Measurements from ENCODE around the gene FBXW5.
A peak's percentile ranks its signal among the peaks of the same experiment; 100 is the strongest.

Gene FBXW5

DNA sequence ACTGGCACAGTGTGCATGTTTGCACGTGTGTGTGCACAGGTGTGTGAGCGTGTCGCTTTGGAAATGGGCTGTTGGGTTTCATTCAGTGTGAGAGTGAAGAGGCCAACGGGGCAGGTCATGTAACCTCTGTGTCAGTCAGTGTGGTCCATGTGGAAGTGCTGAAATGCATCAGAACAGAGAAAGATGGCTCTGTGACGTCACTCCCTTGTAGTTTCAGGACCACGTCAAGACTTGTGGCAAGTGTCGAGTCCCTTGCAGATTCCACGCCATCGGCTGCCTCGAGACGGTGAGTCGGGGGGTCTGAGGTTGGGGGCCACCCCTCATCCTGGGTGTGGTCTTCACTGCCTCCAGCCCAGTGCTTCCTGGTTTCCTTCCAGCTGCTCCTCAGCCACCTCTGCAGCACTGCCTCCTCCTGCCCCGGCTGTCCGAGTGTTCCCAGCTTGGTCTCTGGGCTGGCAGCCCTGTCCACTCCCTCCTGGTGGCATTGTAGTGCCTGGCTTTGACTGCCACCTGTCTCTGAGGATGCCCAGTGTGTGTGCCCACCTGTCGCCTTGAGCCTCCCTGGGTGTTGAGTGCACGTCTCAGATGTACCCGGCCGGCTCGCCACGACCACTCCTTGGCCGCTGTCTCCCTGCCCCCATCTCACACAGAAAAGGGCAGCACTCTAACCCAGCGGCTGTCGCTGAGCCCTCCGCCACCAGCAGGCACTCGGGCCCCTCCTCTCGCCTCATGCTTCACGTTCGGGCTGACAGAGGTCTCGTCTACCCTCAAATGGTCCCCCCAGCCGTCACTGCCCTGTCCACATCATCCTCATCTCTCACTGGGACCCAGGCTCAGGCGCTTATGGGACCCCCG lies 28.0 kb downstream of the FBXW5 start:
- no peak overlapping the region for H3K4me3 Mint-ChIP-seq
- peak overlapping the region; percentile 65 for H3K27ac Mint-ChIP-seq
- H3K27me3 Mint-ChIP-seq: no peaks in the 10 kb centered on the region
- no peaks in the 10 kb centered on the region for H3K9me3 Mint-ChIP-seq
- peaks cover 45 to 53% of the 10 kb centered on the region in 2 donors for H3K36me3 Mint-ChIP-seq
- no peak for ATAC-seq (replicated peaks)
- peaks cover 0 to 4% of the 10 kb centered on the region in 2 donors for H3K4me1 Mint-ChIP-seq
- DNase-seq: no peak

GRCh38 chr9:136915632-136916329 lies 28.8 kb downstream of the FBXW5 start:
- Mint-ChIP-seq H3K9me3 (no peaks in the 10 kb centered on the region), H3K36me3 (peaks cover 46 to 54% of the 10 kb centered on the region in 2 donors), H3K4me3 (no peak overlapping the region), H3K4me1 (peaks cover 1 to 5% of the 10 kb centered on the region in 2 donors), H3K27ac (peak overlapping the region; percentile 65), H3K27me3 (no peaks in the 10 kb centered on the region)
- no peak for DNase-seq
- no peak for ATAC-seq (replicated peaks)

GRCh38 chr9:136913701-136914438 lies 30.7 kb downstream of the FBXW5 start:
- Mint-ChIP-seq H3K4me3 (no peak overlapping the region), H3K27me3 (no peaks in the 10 kb centered on the region), H3K9me3 (no peaks in the 10 kb centered on the region), H3K36me3 (peaks cover 45 to 54% of the 10 kb centered on the region in 2 donors), H3K4me1 (peaks cover 8 to 9% of the 10 kb centered on the region in 2 donors), H3K27ac (no peak overlapping the region)
- ATAC-seq (replicated peaks): no peak
- DNase-seq: no peak

DNA sequence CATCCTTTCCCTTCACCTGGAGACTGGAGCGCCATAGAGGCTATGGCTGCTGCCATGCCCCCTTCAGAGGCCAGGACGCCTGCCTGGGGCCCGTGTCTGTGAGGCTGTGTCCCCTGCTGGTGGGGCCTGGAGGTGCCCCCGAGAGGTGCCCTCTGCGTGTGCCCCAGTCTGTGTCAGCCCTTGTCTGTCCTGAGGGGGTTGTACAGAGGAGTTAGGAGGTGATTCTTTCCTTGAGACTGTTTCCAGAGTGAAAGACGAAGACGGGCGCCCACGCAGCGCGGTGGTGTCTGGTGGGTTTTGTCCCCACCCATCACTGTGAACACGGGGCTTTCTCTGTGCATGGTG lies 33.7 kb downstream of the FBXW5 start:
- H3K36me3 Mint-ChIP-seq: peaks cover 49 to 61% of the 10 kb centered on the region in 2 donors
- DNase-seq (no peak), ATAC-seq (replicated peaks) (peak in 1 of 2 donors; percentile 59)
- H3K4me1 Mint-ChIP-seq: peaks cover 16 to 21% of the 10 kb centered on the region in 2 donors
- no peak overlapping the region for H3K4me3 Mint-ChIP-seq
- no peaks in the 10 kb centered on the region for H3K27me3 Mint-ChIP-seq
- H3K27ac Mint-ChIP-seq: peak overlapping the region; percentile 25
- H3K9me3 Mint-ChIP-seq: peaks cover 5 to 8% of the 10 kb centered on the region in 2 donors

DNA sequence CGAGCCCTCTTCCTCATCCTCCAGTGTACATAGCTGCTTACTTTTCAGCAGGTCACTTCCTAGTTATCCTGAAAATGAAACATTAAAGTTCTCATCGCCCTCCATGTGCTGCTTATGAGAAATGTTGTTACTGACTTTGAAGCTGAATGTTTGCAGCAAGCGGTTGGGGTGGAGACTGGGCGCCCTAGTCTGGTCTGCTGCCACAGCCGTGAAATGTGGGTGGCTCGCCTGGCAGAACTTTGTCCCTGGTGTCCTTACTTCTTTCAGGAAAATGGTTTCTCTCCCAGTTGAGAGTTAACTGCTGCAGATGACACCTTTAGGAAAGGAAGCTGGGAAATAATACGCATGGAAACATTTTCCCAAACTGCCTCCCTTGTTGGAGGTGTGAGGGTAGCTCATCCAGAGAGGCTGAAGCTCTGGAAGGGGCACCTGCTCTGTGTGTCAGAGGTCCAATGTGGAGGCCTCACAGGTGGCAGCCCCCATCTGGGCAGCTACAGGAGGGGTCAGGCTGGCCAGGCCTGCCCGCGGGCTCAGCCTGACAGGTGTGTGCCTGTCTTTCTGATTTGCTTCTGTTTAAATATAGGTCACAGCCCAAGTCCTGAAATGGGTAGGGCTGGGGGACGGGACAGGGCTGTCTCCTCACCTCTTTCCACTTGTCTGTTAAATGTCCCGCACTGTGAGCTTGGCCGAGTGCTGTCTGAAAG lies 34.2 kb downstream of the FBXW5 start:
- Mint-ChIP-seq H3K4me1 (peaks cover 16 to 26% of the 10 kb centered on the region in 2 donors), H3K36me3 (peaks cover 49 to 60% of the 10 kb centered on the region in 2 donors), H3K27me3 (no peaks in the 10 kb centered on the region), H3K9me3 (peaks cover 6 to 8% of the 10 kb centered on the region in 2 donors), H3K27ac (peak overlapping the region; percentile 22), H3K4me3 (no peak overlapping the region)
- ATAC-seq (replicated peaks) (no peak), DNase-seq (no peak)

DNA sequence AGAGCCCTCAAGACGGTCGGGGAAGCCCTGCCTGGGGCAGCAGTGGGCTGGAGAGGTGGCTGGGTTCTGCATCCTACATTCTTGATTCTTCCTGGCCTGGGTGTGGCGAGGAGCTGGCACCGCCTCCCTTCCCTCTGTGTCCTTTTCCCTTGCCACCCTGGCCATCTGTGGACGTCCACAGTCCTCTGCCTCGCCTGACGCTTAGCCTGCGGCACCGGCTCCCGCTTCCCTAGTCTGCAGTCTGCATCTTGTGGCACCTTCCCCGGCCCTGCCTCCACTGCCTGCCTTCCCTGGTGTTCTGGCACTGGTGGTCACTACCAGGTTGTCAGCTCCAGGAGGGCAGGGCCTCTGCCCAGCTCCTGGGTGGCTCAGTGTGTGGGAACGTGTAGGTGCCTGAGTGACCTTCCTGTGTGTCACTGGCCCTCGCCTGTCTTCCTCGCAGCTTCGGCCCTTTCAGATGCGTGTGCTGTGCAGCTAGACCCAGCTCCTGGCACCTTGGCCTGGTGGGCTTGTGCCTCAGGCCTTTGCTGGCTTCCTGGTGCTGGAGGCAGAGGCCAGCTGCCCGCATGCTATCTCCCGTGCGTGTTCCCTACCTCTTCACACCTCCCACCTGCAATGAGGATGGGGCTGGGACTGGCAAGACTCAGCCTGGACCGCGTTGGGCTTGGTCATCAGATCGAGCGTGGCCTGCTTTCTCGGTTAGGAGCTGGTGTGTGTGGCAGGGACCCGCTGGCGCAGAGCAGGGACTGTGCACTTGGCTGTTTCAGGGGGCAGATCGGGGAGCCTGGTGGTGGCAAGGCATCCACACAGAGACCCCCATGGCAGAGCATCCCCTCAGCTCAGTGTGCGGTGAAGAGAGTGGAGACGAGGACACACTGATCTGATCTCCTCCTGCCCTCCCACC lies 37.3 kb downstream of the FBXW5 start:
- peak overlapping the region; percentile 89 for H3K27ac Mint-ChIP-seq
- ATAC-seq (replicated peaks) (no peak), DNase-seq (no peak)
- peaks cover 64 to 72% of the 10 kb centered on the region in 2 donors for H3K36me3 Mint-ChIP-seq
- H3K4me1 Mint-ChIP-seq: peaks cover 24 to 44% of the 10 kb centered on the region in 2 donors
- no peak overlapping the region for H3K4me3 Mint-ChIP-seq
- peaks cover 9% of the 10 kb centered on the region in 2 donors for H3K9me3 Mint-ChIP-seq
- no peaks in the 10 kb centered on the region for H3K27me3 Mint-ChIP-seq

GRCh38 chr9:136906266-136906665 lies 38.3 kb downstream of the FBXW5 start:
- peaks cover 70 to 79% of the 10 kb centered on the region in 2 donors for H3K36me3 Mint-ChIP-seq
- H3K4me3 Mint-ChIP-seq: no peak overlapping the region
- peaks cover 33 to 54% of the 10 kb centered on the region in 2 donors for H3K4me1 Mint-ChIP-seq
- H3K9me3 Mint-ChIP-seq: peaks cover 9% of the 10 kb centered on the region in 2 donors
- no peak for ATAC-seq (replicated peaks)
- peak; percentile 21 for DNase-seq
- H3K27ac Mint-ChIP-seq: peak overlapping the region; percentile 89
- no peaks in the 10 kb centered on the region for H3K27me3 Mint-ChIP-seq

DNA sequence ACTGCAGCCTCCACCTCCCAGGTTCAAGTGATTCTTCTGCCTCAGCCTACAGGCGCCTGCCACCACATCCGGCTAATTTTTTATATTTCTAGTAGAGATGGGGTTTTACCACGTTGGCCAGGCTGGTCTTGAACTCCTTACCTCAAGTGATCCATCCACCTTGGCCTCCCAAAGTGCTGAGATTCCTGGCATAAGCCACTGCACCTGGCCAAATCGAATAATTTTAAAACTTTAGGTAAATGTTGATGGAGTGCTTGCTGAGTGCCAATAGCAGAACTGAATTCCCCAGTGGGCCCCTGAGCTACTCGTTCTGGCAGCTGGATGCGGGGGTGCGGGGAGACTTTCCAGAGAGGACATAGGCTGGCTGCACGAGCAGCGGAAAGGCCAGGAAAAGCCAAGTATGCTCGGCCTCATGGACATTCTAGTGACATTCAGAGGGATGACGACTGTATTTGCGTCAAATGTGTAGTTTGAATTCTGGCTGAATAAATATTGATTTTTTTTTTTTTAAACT lies 41.4 kb downstream of the FBXW5 start:
- Mint-ChIP-seq H3K36me3 (peaks cover 75 to 78% of the 10 kb centered on the region in 2 donors), H3K4me1 (peaks cover 41 to 76% of the 10 kb centered on the region in 2 donors), H3K4me3 (no peak overlapping the region), H3K9me3 (peaks cover 9% of the 10 kb centered on the region in 2 donors), H3K27ac (peak overlapping the region; percentile 98), H3K27me3 (no peaks in the 10 kb centered on the region)
- DNase-seq: no peak
- ATAC-seq (replicated peaks): no peak

GRCh38 chr9:136902259-136902821 lies 42.2 kb downstream of the FBXW5 start:
- Mint-ChIP-seq H3K4me1 (peaks cover 39 to 77% of the 10 kb centered on the region in 2 donors), H3K36me3 (peaks cover 70% of the 10 kb centered on the region in 2 donors), H3K27me3 (no peaks in the 10 kb centered on the region), H3K4me3 (peak overlapping the region; percentile 68 to 75), H3K27ac (peak overlapping the region; percentile 98), H3K9me3 (peaks cover 9% of the 10 kb centered on the region in 2 donors)
- DNase-seq: peak; percentile 85
- ATAC-seq (replicated peaks): peak; percentile 91 to 94

- Mint-ChIP-seq H3K4me3 (peak overlapping the region; percentile 68 to 75), H3K4me1 (peaks cover 39 to 78% of the 10 kb centered on the region in 2 donors), H3K36me3 (peaks cover 64% of the 10 kb centered on the region in 2 donors), H3K9me3 (peaks cover 4 to 5% of the 10 kb centered on the region in 2 donors), H3K27ac (peak overlapping the region; percentile 98), H3K27me3 (no peaks in the 10 kb centered on the region)
- DNase-seq (peak; percentile 56), ATAC-seq (replicated peaks) (peak; percentile 68 to 85)
These were observed 42.9 kb downstream of the FBXW5 start for GRCh38 chr9:136901516-136902258.

DNA sequence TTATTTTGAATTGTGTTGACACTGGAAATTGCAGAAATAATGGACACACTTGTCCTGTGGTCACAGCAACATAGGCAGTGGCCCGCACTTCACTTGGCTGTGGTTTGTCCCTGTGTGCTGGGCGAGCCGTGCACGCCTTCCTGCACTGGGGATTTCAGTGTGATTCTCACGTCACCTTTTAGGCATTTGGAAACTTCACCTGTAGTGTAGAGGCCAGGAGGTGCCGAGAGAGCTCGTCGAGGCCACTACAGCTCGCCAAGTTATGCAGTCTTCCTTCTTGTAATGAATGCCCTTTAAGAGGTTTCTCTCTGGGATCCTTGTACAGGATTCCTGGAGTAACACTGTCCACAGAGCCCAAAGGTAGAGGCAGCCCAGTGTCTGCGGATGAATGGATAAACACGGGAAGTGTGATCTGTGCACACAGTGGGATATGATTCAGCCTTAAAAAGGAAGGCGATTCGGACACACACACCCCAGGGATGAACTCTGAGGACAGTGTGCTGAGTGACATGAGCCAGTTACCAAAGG lies 43.5 kb downstream of the FBXW5 start:
- no peak for DNase-seq
- Mint-ChIP-seq H3K4me3 (no peak overlapping the region), H3K4me1 (peaks cover 36 to 79% of the 10 kb centered on the region in 2 donors), H3K36me3 (peaks cover 57 to 58% of the 10 kb centered on the region in 2 donors), H3K27ac (peak overlapping the region; percentile 98), H3K9me3 (peaks cover 2 to 4% of the 10 kb centered on the region in 2 donors), H3K27me3 (no peaks in the 10 kb centered on the region)
- no peak for ATAC-seq (replicated peaks)

- peaks cover 55 to 57% of the 10 kb centered on the region in 2 donors for H3K36me3 Mint-ChIP-seq
- H3K27me3 Mint-ChIP-seq: no peaks in the 10 kb centered on the region
- H3K4me1 Mint-ChIP-seq: peaks cover 38 to 77% of the 10 kb centered on the region in 2 donors
- no peak for DNase-seq
- H3K4me3 Mint-ChIP-seq: peak overlapping the region in 1 of 2 donors; percentile 57
- no peak for ATAC-seq (replicated peaks)
- H3K27ac Mint-ChIP-seq: peak overlapping the region; percentile 90
- peaks cover 2 to 4% of the 10 kb centered on the region in 2 donors for H3K9me3 Mint-ChIP-seq
These were observed 44.0 kb downstream of the FBXW5 start for GRCh38 chr9:136900556-136900955.

Data from stimulated activated naive B cell treated with anti-CD40 and anti-IgM and Interleukin-4, amounts not matched to agents 10 μg/mL and 1 μg/mL and 100 μg/mL, for 72 hours (primary cell).